Caco-2 (cell line): ENCODE results near the gene GADD45G. TPM values are rescaled to one million over a fixed set of nuclear protein-coding genes. Genes with fewer than 3 reads are reported as not detected.

Source experiments
- BruUV-seq: library from RNA; stranded (reverse); fragments of 400-500 nt; replicated peaks from 2 replicates; lab custom pipeline; 2021; lab: Mats Ljungman, UMichigan
- CTCF ChIA-PET: fragments of 300-600 bp; sonication (Branson Sonifier 250); formaldehyde crosslinking; loops from one replicate; lab custom pipeline; 2022; ENCODE audit warnings: antibody characterized with exemption; lab: Charles Lee
- POLR2A ChIA-PET: fragments of 300-600 bp; sonication (Branson Sonifier 250); formaldehyde crosslinking; loops from one replicate; lab custom pipeline; 2022; ENCODE audit warnings: antibody characterized with exemption; lab: Charles Lee
- DNase-seq, 2 experiments: peaks; one replicate each; pipeline versions ENCODE4 v3.0.0 to v3.0.0-alpha.2; 2020 to 2022
- H3K27me3 ChIP-seq: replicated peaks from 2 replicates; pipeline ENCODE4 v1.6.0; 2011; ENCODE audit warnings: low read length; ENCODE audit not compliant: control insufficient read depth, insufficient read depth
- H3K36me3 ChIP-seq: 2 replicates; pipeline ENCODE4 v1.5.1; 2011; ENCODE audit warnings: low read length; ENCODE audit not compliant: control insufficient read depth, insufficient read depth
- H3K4me1 ChIP-seq: fragments of 250-450 bp; sonication (Bioruptor Pico); 2 replicates; pipeline ENCODE4 v1.5.1; 2020; ENCODE audit warnings: mild to moderate bottlenecking
- H3K4me3 ChIP-seq: 2 replicates; pipeline ENCODE4 v1.5.1; 2011; ENCODE audit warnings: low read depth, mild to moderate bottlenecking, control low read depth, low read length
- H3K9me3 ChIP-seq: fragments of 250-450 bp; sonication (Bioruptor Pico); 2 replicates; pipeline ENCODE4 v1.5.1; 2020; ENCODE audit warnings: mild to moderate bottlenecking, moderate library complexity
- H3K27ac Mint-ChIP-seq: one replicate; pipeline ENCODE4 v1.8.0; 2022; ENCODE audit warnings: mixed read lengths; ENCODE audit not compliant: unreplicated experiment
- H3K27me3 Mint-ChIP-seq: one replicate; pipeline ENCODE4 v1.8.0; 2022; ENCODE audit warnings: mixed read lengths; ENCODE audit not compliant: insufficient read depth, unreplicated experiment
- H3K36me3 Mint-ChIP-seq: one replicate; pipeline ENCODE4 v1.8.0; 2022; ENCODE audit warnings: mild to moderate bottlenecking, mixed read lengths; ENCODE audit not compliant: insufficient read depth, unreplicated experiment
- H3K4me1 Mint-ChIP-seq: one replicate; pipeline ENCODE4 v1.8.0; 2022; ENCODE audit warnings: low read depth, mixed read lengths; ENCODE audit not compliant: unreplicated experiment
- H3K4me3 Mint-ChIP-seq: one replicate; pipeline ENCODE4 v1.8.0; 2022; ENCODE audit warnings: mild to moderate bottlenecking, moderate library complexity, mixed read lengths; ENCODE audit not compliant: unreplicated experiment
- H3K9me3 Mint-ChIP-seq: one replicate; pipeline ENCODE4 v1.8.0; 2022; ENCODE audit warnings: mixed read lengths; ENCODE audit not compliant: unreplicated experiment
- intact Hi-C: fragments of 100-400 bp; cut with micrococcal nuclease; formaldehyde crosslinking; loops from one replicate; pipeline ENCODE4 v1.10.0; 2022; ENCODE audit not compliant: unreplicated experiment
- total RNA-seq: library from RNA; stranded (reverse); gene quantifications from 2 replicates; pipeline ENCODE4 v1.2.3, GENCODE V29; 2022
- TF ChIP-seq, protein P1 (sequence below), 2 experiments: fragments of 200-600 bp in 1 of 2; IDR thresholded peaks; 1 replicate in 1 of 2; 2 replicates in 1 of 2; pipeline versions ENCODE4 v1.5.1 to v1.8.0; 2011 to 2022; ENCODE audit warnings: antibody characterized with exemption in 1 of 2, control low read depth in 1 of 2, inconsistent platforms in 1 of 2, low read depth in 1 of 2, low read length in 1 of 2, mild to moderate bottlenecking in 1 of 2, moderate library complexity in 1 of 2; ENCODE audit not compliant: insufficient read depth in 1 of 2, severe bottlenecking in 1 of 2, unreplicated experiment in 1 of 2

GADD45G gene
- total RNA-seq, 1 experiment from 2014 or later, result 3.7 TPM

DNA sequence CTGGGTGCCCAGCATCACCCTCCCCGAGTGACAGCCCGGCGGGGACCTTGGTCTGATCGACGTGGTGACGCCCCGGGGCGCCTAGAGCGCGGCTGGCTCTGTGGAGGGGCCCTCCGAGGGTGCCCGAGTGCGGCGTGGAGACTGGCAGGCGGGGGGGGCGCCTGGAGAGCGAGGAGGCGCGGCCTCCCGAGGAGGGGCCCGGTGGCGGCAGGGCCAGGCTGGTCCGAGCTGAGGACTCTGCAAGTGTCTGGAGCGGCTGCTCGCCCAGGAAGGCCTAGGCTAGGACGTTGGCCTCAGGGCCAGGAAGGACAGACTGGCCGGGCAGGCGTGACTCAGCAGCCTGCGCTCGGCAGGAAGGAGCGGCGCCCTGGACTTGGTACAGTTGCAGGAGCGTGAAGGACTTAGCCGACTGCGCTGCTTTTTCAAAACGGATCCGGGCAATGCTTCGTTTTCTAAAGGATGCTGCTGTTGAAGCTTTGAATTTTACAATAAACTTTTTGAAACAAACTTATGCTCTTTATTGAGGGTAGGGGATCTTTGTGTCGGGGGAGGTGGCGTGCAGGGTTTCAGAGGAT is 1.3 kb downstream of the GADD45G start:
- Histone ChIP-seq H3K36me3 (no peaks in the 10 kb centered on the region), H3K4me1 (peaks cover 9% of the 10 kb centered on the region; the same call in 1 of the 2 replicates), H3K4me3 (peak overlapping the region; percentile 34), H3K27me3 (no peaks in the 10 kb centered on the region), H3K9me3 (no peaks in the 10 kb centered on the region)
- CTCF ChIA-PET, result interaction anchor here (0.6 to 2.5 kb wide), 3 partner anchors 13 to 388 kb away, joined by 3 to 11 read pairs (median 3); no protein-coding TSS in a partner anchor
- H3K9me3 Mint-ChIP-seq, result no peaks in the 10 kb centered on the region
- H3K36me3 Mint-ChIP-seq, result peaks cover 24% of the 10 kb centered on the region
- DNase-seq, result peak; percentile 62 to 81
- no TSS peak for BruUV-seq
- intact Hi-C loops, result loop anchor here (2.0 to 10.0 kb wide), 3 partner anchors 27 to 199 kb away; no protein-coding TSS in a partner anchor
- peaks cover 6% of the 10 kb centered on the region for H3K4me1 Mint-ChIP-seq
- no peaks in the 10 kb centered on the region for H3K27me3 Mint-ChIP-seq
- peak overlapping the region; percentile 86 for H3K27ac Mint-ChIP-seq
- TF ChIP-seq, protein P1, sequence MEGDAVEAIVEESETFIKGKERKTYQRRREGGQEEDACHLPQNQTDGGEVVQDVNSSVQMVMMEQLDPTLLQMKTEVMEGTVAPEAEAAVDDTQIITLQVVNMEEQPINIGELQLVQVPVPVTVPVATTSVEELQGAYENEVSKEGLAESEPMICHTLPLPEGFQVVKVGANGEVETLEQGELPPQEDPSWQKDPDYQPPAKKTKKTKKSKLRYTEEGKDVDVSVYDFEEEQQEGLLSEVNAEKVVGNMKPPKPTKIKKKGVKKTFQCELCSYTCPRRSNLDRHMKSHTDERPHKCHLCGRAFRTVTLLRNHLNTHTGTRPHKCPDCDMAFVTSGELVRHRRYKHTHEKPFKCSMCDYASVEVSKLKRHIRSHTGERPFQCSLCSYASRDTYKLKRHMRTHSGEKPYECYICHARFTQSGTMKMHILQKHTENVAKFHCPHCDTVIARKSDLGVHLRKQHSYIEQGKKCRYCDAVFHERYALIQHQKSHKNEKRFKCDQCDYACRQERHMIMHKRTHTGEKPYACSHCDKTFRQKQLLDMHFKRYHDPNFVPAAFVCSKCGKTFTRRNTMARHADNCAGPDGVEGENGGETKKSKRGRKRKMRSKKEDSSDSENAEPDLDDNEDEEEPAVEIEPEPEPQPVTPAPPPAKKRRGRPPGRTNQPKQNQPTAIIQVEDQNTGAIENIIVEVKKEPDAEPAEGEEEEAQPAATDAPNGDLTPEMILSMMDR (IDR thresholded peaks at IDR 0.05; ENCODE audit: insufficient read depth in 1 of 2, low read depth in 1 of 2, low read length in 1 of 2, severe bottlenecking in 1 of 2, unreplicated experiment in 1 of 2), result no peak
- POLR2A ChIA-PET, result no interaction called here
- H3K4me3 Mint-ChIP-seq, result peak overlapping the region; percentile 89

DNA sequence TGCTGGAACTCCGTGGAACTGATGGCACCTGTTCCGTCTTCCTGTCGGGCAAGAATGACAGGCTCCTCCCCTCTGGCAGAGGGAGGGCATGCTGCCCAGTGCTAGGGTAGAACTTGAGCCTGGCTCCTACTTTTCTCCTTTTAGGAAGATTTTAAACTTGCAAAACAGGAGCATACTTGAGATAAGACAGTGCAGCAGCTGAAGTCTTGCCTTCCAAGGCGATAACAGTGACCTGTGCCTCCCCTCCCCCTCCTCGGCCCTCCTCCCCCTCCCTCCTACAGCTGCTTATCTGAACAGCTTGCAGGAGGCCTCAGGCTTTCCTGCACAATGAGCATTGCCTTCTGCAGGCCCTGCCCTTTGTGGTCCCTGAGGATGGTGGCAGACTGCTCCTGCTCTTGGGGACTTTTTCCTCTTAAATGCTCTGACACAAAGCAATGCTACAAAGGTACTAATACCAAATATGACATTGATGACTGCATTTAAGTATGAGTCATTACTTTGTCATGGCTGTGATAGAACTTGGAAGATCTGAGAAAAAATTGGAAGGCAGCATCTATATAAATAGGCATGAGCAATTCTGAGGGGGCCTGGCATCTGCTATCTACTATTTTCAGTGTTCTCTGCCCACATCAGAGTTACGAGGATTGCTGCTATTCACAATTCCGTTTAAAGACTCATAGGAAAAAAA is 2.0 kb downstream of the GADD45G start:
- DNase-seq, result peak; percentile 53 to 76
- H3K9me3 ChIP-seq, result no peaks in the 10 kb centered on the region
- POLR2A ChIA-PET, result no interaction called here
- no peaks in the 10 kb centered on the region for H3K36me3 ChIP-seq
- peak overlapping the region; percentile 34 for H3K4me3 ChIP-seq
- peaks cover 6% of the 10 kb centered on the region for H3K4me1 Mint-ChIP-seq
- TF ChIP-seq, protein P1 (IDR thresholded peaks at IDR 0.05; ENCODE audit: insufficient read depth in 1 of 2, low read depth in 1 of 2, low read length in 1 of 2, severe bottlenecking in 1 of 2, unreplicated experiment in 1 of 2), result no peak
- no TSS peak for BruUV-seq
- no peaks in the 10 kb centered on the region for H3K27me3 Mint-ChIP-seq
- CTCF ChIA-PET, result interaction anchor here (0.7 to 2.5 kb wide), 2 partner anchors 14 to 387 kb away, joined by 3 to 11 read pairs; no protein-coding TSS in a partner anchor
- intact Hi-C loops, result loop anchor here (2.0 to 10.0 kb wide), 3 partner anchors 26 to 198 kb away; no protein-coding TSS in a partner anchor
- H3K9me3 Mint-ChIP-seq, result no peaks in the 10 kb centered on the region
- H3K4me1 ChIP-seq, result peaks cover 9% of the 10 kb centered on the region; the same call in 1 of the 2 replicates
- peaks cover 24% of the 10 kb centered on the region for H3K36me3 Mint-ChIP-seq
- H3K27ac Mint-ChIP-seq, result peak overlapping the region; percentile 86
- H3K4me3 Mint-ChIP-seq, result peak overlapping the region; percentile 89
- H3K27me3 ChIP-seq, result no peaks in the 10 kb centered on the region

DNA sequence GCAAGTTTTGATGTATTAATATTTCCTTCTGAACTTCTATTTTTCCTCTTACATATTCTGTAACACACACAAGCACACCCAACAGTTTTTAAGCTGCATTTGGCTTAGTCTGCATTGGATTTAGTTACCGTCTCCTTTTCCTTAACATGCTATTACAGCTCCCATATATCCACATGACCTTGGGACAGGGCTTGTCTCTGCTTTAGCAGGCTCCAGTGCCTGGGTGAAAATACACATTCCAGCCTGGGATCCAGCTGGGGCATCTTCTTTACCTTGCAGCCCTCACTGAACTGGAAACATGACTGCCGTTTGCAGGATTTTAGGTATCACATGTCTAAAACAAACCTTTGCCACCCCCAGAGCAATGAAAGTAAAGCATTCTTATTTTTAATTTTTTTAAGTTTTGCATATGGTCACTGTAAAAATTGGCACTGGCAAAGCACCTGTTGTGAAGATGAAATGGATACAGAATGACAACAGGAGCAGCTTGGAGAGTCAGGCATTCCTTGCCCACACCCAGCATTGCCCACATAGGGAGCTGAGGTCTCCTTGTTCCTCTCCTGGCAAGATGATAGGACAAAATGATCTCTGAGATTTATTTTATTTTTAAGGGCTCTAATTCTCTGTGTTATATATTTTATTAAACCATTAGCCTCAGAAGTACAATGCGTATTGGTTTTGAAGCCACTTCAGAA is 4.0 kb downstream of the GADD45G start:
- no peaks in the 10 kb centered on the region for H3K36me3 ChIP-seq
- Mint-ChIP-seq H3K27me3 (no peaks in the 10 kb centered on the region), H3K4me1 (peaks cover 6% of the 10 kb centered on the region), H3K4me3 (no peak overlapping the region), H3K27ac (no peak overlapping the region), H3K9me3 (no peaks in the 10 kb centered on the region), H3K36me3 (peaks cover 24% of the 10 kb centered on the region)
- peaks cover 9% of the 10 kb centered on the region; the same call in 1 of the 2 replicates for H3K4me1 ChIP-seq
- TF ChIP-seq, protein P1 (IDR thresholded peaks at IDR 0.05; ENCODE audit: insufficient read depth in 1 of 2, low read depth in 1 of 2, low read length in 1 of 2, severe bottlenecking in 1 of 2, unreplicated experiment in 1 of 2), result no peak
- no peaks in the 10 kb centered on the region for H3K9me3 ChIP-seq
- no TSS peak for BruUV-seq
- intact Hi-C loops, result loop anchor here (5.0 to 10.0 kb wide), 2 partner anchors 59 to 196 kb away; no protein-coding TSS in a partner anchor
- no peak overlapping the region for H3K4me3 ChIP-seq
- no peaks in the 10 kb centered on the region for H3K27me3 ChIP-seq
- ChIA-PET CTCF (no interaction called here), POLR2A (no interaction called here)
- DNase-seq, result no peak
